GM10266 (cell line): ENCODE measurements around the gene OR3A3.
"Not testable (repeated sequence)": the region's sequence is repeated elsewhere in the genome, so short reads cannot be mapped to it uniquely, and the experiment has no call there.

Source experiments
- DNase-seq: peaks from one replicate; pipeline ENCODE4 v3.0.0; 2012; ENCODE audit errors: extremely low spot score
- TF ChIP-seq, protein P1 (sequence below): IDR thresholded peaks from 2 replicates; pipeline ENCODE4 v1.5.1; 2012; ENCODE audit warnings: mild to moderate bottlenecking, low read depth; ENCODE audit not compliant: control insufficient read depth, insufficient read depth; ENCODE audit errors: missing control alignments

OR3A3 gene

DNA sequence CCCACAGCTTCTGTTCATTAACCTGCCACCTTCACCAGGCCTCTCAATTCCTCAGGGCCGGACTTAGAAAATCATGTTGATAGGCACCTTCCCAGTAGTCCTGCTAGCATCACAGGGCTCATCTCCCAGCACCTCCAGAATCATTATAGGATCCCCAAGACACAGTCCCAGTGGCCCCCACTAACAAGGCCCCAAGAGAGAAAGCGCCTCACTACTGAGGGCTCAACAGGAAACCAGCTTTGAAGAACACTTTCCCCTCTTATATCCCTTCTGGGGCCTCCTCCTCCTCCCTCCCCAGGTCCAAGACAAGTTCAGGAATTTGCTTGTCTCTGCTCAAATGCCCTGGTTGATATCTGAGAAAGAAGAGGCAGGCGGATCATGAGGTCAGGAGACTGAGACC, at the start of gene OR3A3:
Gene OR3A3 (plus strand): TSS at position 301 of the 400 bp plus-strand sequence.
- DNase-seq = no peak
- TF ChIP-seq, protein P1, sequence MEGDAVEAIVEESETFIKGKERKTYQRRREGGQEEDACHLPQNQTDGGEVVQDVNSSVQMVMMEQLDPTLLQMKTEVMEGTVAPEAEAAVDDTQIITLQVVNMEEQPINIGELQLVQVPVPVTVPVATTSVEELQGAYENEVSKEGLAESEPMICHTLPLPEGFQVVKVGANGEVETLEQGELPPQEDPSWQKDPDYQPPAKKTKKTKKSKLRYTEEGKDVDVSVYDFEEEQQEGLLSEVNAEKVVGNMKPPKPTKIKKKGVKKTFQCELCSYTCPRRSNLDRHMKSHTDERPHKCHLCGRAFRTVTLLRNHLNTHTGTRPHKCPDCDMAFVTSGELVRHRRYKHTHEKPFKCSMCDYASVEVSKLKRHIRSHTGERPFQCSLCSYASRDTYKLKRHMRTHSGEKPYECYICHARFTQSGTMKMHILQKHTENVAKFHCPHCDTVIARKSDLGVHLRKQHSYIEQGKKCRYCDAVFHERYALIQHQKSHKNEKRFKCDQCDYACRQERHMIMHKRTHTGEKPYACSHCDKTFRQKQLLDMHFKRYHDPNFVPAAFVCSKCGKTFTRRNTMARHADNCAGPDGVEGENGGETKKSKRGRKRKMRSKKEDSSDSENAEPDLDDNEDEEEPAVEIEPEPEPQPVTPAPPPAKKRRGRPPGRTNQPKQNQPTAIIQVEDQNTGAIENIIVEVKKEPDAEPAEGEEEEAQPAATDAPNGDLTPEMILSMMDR = no peak

DNA sequence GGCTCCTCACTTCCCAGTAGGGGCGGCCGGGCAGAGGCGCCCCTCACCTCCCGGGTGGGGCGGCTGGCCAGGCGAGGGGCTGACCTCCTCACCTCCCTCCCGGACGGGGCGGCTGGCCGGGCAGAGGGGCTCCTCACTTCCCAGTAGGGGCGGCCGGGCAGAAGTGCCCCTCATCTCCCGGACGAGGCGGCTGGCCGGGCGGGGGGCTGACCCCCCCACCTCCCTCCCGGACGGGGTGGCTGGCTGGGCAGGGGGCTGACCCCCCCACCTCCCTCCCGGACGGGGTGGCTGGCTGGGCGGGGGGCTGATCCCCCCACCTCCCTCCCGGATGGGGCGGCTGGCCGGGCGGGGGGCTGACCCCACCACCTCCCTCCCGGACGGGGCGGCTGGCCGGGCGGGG, 40.0 kb upstream of the OR3A3 start:
- DNase-seq = not testable (repeated sequence)

DNA sequence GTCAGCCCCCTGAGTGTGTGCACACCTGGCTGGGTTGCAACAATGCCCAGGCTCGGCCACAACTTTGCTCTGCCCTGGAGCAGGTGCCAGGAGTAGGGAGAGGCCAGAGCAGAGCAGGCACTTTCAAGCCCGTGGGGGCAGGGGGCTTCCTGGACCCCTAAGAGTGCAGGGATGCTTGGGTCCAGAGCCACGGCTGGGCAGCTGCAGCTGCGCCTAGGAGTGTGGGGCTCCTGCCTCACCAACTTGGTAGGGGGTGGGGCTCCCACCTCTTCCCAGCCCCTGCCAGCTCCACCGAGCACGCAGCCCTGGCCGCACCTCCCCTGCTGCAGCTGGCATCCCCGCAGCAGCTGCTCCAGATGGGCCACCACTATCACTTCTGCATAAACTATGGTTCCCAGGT, 32.8 kb upstream of the OR3A3 start:
- TF ChIP-seq, protein P1 = no peak
- DNase-seq = no peak

DNA sequence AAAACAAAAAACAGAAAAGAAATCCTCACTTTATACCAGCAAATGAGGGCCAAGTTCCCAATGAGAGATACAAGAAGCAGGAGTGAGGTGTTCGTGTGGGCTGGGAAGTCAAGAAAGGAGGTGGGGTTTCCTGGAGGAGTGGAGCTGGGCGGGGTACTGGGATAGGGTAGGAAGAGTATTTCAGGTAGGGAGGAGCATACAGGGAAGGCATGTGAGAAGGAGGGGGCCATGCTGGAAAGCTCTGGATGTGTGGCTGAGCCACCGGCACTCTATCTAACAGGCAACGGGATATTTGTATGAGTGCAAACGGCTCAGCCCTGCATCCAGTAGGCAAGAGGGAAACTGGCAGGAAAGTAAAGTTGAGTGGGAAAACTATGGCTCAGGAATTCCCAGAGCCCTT, 29.2 kb upstream of the OR3A3 start:
- no peak for DNase-seq
- TF ChIP-seq, protein P1 = no peak

DNA sequence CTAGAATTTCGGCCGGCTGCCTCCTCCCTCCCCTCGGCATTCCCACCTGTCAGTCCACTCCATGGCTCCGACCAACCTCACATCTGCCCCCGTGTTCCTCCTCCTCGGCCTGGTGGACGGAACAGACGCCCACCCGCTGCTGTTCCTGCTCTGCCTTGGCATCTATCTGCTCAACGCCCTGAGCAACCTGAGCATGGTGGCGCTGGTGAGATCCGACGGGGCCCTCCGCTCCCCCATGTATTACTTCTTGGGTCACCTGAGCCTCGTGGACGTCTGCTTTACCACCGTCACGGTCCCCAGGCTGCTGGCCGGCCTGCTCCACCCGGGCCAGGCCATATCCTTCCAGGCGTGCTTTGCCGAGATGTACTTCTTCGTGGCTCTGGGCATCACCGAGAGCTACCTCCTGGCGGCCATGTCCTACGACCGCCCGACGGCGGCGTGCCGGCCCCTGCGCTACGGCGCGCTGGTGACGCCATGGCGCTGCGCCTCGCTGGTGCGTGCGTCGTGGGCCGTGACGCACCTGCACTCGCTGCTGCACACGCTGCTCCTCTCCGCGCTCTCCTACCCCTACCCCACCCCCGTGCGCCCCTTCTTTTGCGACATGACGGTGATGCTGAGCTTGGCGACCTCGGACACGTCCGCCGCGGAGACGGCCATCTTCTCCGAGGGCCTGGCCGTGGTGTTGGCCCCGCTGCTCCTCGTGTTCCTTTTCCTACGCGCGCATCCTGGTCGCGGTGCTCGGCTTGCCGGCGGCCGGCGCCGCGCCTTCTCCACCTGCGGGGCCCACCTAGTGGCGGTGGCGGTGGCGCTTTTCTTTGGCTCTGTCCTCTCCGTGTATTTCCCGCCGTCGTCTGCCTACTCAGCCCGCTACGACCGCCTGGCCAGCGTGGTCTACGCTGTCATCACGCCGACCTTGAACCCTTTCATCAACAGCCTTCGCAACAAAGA, 25.0 kb upstream of the OR3A3 start, which contains the start of gene OR3A2:
Gene OR3A2 (minus strand): TSS at position 440 of the 948 bp plus-strand sequence.
- TF ChIP-seq, protein P1 = no peak

DNA sequence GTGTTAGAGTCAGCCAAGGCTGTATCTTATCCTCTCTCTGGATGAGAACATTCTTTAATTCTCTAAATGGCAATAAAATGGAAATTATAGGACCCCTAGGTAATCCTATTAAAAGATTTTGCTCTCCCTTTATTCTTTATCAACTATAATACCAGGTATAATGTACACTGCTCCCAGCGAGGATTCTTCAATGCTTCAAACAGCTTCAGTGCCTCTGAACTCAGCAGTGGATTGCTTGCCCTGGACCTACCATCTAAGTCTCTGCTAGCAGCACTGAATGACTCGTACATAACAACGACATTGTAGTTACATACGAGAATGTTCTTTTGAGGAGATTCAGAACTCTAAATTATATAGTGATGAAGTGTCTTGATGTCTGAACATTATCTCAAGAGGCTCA, 21.4 kb upstream of the OR3A3 start:
- DNase-seq = no peak
- TF ChIP-seq, protein P1 = no peak

More for the DNA sequence above, 25.0 kb upstream of the OR3A3 start, which contains the start of gene OR3A2:
- DNase-seq = no peak

DNA sequence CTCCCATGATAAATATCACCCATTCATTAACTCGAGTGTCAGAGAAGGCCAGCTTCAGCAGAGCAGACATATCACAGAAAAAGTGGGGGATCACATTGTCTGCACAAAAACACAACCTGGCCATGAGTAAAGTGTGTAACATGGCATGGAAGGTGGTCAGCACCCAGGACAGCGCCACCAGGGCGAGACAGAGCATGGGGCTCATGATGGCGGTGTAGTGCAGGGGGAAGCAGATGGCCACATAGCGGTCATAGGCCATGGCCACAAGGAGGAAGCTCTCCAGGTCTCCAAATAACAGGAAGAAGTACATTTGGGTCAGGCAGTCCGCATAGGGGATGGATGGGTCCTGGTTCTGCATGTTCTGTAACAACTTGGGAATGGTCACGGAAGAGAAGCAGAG, 13.4 kb upstream of the OR3A3 start:
- DNase-seq = not testable (repeated sequence)

DNA sequence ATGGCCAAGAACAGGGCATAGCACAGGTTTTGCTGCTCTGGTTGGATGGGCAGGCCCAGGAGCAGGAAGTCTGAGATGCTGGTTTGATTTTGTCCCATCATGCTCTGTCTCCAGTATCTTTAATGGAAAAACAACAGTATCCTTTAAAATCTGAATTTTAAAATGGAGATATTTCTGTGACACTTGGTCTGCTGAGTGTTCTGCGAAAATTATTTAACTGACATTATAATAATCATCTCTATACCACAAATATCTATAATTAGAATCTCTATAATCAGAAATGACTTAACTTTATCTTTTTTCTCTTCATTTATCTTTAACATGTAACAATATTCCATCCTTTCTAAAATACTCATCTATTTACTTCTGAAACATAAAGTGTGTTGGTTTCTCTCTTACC, 12.9 kb upstream of the OR3A3 start, which contains the start of gene OR1E1:
Gene OR1E1 (minus strand): TSS at position 101 of the 400 bp plus-strand sequence. CDS start 0 bp downstream, at position 101.
- DNase-seq = no peak
- TF ChIP-seq, protein P1 = no peak
